Measurements from ENCODE around the gene EFEMP2. TPM values are rescaled to one million over a fixed set of nuclear protein-coding genes. Genes with fewer than 3 reads are reported as not detected.

Gene EFEMP2
- total and polyA plus RNA-seq, 8 donors: 21.0 to 37.9 (median 28.9) TPM

- Histone ChIP-seq H3K36me3 (peaks cover 43 to 83% (median 74%) of the 10 kb centered on the region in 4 donors), H3K27me3 (no peaks in the 10 kb centered on the region), H3K4me3 (no peak overlapping the region), H3K27ac (no peak overlapping the region), H3K9me3 (no peaks in the 10 kb centered on the region), H3K4me1 (peaks cover 13 to 53% (median 33%) of the 10 kb centered on the region in 4 donors)
- intact Hi-C loops (cut with DNase I; ENCODE audit: low total_unique reads): no loop called here
- TF ChIP-seq POLR2A (IDR thresholded peaks at IDR 0.05): no peak
- TF ChIP-seq, protein P1, sequence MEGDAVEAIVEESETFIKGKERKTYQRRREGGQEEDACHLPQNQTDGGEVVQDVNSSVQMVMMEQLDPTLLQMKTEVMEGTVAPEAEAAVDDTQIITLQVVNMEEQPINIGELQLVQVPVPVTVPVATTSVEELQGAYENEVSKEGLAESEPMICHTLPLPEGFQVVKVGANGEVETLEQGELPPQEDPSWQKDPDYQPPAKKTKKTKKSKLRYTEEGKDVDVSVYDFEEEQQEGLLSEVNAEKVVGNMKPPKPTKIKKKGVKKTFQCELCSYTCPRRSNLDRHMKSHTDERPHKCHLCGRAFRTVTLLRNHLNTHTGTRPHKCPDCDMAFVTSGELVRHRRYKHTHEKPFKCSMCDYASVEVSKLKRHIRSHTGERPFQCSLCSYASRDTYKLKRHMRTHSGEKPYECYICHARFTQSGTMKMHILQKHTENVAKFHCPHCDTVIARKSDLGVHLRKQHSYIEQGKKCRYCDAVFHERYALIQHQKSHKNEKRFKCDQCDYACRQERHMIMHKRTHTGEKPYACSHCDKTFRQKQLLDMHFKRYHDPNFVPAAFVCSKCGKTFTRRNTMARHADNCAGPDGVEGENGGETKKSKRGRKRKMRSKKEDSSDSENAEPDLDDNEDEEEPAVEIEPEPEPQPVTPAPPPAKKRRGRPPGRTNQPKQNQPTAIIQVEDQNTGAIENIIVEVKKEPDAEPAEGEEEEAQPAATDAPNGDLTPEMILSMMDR (IDR thresholded peaks at IDR 0.05): no peak
- no peak for TF ChIP-seq POLR2AphosphoS5 (IDR thresholded peaks at IDR 0.05)
- no peak for TF ChIP-seq EP300 (IDR thresholded peaks at IDR 0.05)
- 84 to 93% (median 87%) methylated on average over 18 of the region's 18 CpGs for WGBS, 5 donors
- DNase-seq: no peak
Measured at GRCh38 chr11:65864706-65865471, 7.7 kb downstream of the EFEMP2 start.

DNA sequence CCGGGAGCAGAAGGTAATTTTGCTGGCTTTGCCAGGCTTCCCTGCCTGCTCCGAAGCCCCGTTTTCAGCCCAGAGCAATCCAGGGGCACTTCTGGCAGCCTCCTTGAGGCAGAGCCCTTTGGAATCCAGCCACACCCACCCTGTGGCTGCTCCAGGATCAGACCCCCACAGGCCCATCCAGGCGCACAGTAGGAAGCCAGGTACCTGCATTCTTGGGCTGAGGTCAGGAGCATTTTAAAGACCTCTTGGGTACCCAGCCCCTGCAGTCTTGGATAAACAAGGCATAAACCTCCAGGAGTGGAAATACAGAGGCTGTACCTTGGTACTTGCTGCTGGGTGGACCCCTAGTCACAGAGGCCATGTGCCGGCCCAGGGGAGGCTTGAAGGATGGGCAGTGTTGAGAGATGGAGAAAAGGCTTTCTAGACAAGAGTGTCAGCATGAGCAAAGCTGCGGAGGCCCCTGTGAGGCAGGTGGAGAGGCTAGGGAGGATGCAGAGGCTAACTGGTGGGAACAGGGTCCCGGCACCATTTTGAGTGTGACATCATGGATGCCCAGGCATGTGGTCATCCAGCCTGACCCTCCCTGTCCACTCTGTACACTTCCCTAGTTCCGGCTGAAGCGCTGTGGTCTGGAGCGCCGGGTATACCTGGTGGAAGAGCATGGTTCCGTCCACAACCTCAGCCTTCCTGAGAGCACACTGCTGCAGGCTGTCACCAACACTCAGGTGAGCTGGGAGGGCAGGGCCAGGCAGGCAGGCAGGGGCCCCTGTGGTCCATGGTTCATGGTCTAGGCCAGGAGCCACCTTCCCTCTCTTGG is 8.5 kb downstream of the EFEMP2 start:
- 79 to 96% (median 85%) methylated on average over 12 of the region's 12 CpGs for WGBS, 5 donors
- no peak overlapping the region for H3K27ac ChIP-seq
- intact Hi-C loops (cut with DNase I; ENCODE audit: low total_unique reads): no loop called here
- H3K4me3 ChIP-seq: no peak overlapping the region
- H3K27me3 ChIP-seq: no peaks in the 10 kb centered on the region
- H3K4me1 ChIP-seq: peaks cover 13 to 59% (median 36%) of the 10 kb centered on the region in 4 donors
- no peak for DNase-seq
- peaks cover 43 to 75% (median 68%) of the 10 kb centered on the region in 4 donors for H3K36me3 ChIP-seq
- TF ChIP-seq, protein P1 (IDR thresholded peaks at IDR 0.05): no peak
- TF ChIP-seq POLR2AphosphoS5 (IDR thresholded peaks at IDR 0.05) (no peak), POLR2A (IDR thresholded peaks at IDR 0.05) (no peak), EP300 (IDR thresholded peaks at IDR 0.05) (no peak)
- H3K9me3 ChIP-seq: no peaks in the 10 kb centered on the region

- 87 to 94% (median 92%) methylated on average over 23 to 24 of the region's 24 CpGs for WGBS, 5 donors
- DNase-seq: no peak
Measured at GRCh38 chr11:65862941-65863888, 9.4 kb downstream of the EFEMP2 start.

More at GRCh38 chr11:65862941-65863888, 9.4 kb downstream of the EFEMP2 start:
- intact Hi-C loops (cut with DNase I; ENCODE audit: low total_unique reads): no loop called here
- Histone ChIP-seq H3K4me3 (no peak overlapping the region), H3K9me3 (no peaks in the 10 kb centered on the region), H3K27ac (peak overlapping the region in 2 of 5 donors; percentile 13 to 97), H3K36me3 (peaks cover 43 to 67% (median 65%) of the 10 kb centered on the region in 4 donors), H3K4me1 (peaks cover 13 to 66% (median 43%) of the 10 kb centered on the region in 4 donors), H3K27me3 (no peaks in the 10 kb centered on the region)
- TF ChIP-seq POLR2AphosphoS5 (IDR thresholded peaks at IDR 0.05): no peak
- TF ChIP-seq, protein P1 (IDR thresholded peaks at IDR 0.05): no peak
- no peak for TF ChIP-seq POLR2A (IDR thresholded peaks at IDR 0.05)
- TF ChIP-seq EP300 (IDR thresholded peaks at IDR 0.05): no peak

Data from stomach (tissue), 9 donors.